HG03460 (cell line): ENCODE data around the gene HSP90B1.

Source experiments
- ATAC-seq: cut with Tn5 transposase; IDR thresholded peaks from one replicate; pipeline ENCODE4 v1.9.1; 2021; ENCODE audit not compliant: unreplicated experiment

Gene HSP90B1

DNA sequence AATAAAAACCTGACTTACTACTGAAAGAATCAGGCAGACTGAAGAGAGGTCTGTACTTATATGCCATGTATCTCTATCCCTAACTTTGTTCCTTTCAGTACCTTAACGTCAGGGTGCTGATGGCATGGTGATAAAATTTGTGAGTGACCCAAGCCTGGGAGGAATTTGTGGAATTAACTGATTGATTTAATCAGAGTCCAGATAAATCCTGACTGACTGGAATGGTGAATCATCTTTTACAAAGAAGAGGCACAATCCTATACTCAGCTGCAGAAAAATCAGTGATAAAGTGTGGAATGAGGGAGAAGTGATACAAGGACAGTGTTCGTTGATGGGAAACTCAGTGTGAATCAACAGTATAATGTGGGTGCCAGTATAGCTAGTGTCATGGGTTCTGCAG is 39.2 kb downstream of the HSP90B1 start:
- ATAC-seq, result no peak

DNA sequence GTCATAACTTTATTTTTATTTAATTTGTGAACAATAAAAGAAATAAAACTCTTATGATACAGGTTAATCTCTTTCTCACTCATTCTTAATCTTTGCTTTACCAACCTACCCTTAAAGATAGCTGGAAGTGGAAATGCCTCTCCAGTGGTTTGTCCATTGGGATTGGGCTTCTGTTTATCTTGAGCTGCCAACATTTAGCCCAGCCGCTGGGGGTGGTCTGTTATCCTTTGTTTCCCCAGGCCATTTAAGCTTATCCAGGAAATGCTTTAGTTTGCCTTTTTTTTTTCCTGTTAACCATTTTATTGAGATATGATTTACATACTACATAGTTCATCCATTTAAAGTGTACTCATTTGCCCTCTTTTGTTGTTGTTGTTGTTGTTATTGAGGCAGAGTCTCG is 43.7 kb downstream of the HSP90B1 start:
- no peak for ATAC-seq

DNA sequence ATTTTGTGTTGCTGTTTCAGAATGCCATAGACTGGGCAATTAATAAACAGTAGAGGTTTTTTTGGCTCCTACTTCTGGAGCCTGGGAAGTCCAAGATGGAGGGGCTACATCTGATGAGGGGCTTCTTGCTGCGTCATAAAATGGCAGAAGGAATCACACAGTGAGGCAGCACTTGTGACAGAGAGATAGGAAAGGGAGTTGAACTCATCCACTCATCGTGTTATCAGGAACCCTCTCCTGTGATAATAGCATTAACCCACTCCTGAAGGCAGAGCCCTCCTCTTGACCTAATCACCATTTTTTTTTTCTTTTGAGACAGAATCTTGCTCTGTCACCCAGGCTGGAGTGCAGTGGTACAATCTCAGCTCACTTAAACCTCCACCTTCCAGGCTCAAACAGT is 45.2 kb downstream of the HSP90B1 start:
- ATAC-seq, result no peak

DNA sequence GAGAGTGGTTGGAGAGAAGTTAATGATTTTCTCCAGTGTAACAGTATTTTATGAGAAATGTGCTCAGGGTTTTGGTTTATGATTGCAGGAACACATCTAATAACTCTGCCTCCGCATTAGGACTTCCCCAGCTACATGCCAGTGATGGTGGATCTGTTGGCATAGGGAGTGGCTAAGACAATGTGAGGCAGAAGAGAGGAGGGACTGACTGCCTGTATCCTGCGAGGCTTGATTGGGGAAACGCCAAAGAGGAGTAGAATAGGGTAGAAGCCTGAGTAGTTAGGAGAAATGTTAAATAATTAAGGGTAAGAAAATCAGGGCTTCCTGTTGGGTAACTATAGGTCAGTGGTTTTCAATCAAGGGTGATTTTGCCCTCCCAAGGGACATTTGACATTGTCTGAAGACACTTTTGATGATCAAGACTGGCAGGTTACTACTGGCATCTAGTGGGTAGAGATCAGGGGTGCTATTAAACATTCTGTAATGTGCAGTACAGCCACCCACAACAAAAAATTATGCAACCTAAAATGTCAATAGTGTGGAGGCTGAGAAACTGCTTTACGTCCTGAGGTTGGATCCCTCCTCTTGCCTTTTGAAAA is 48.3 kb downstream of the HSP90B1 start:
- ATAC-seq, result no peak

DNA sequence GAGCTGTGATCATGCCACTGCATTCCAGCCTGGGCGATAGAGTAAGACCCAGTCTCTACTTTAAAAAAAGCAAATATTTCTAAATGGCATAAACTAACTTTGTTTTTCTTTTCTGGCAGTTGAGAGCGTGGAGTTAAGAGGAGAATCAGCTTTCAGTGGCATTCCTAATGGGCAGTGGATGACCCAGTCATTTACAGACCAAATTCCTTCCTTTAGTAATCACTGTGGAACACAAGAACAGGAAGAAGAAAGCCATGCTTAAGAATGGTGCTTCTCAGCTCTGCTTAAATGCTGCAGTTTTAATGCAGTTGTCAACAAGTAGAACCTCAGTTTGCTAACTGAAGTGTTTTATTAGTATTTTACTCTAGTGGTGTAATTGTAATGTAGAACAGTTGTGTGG is 56.6 kb downstream of the HSP90B1 start:
- ATAC-seq, result no peak

DNA sequence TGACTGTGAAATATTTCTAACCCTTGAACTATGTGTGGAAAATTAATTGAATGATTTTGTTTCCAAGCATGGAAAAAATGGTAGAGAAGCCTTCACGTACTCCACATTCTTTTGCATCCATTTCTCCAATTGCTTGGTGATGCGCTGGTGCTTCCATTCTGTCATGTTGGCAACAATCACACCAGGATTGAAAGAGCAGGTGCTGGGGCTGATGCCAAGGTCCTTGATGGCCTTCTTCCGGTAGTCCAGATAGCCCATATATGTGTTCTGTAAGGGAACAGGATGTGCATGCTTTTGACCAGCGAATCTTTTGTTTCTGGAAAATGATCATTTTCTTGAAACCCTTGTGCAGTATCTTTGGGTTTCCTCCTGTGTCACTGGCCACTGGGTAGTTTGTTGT is 64.0 kb downstream of the HSP90B1 start:
- no peak for ATAC-seq

DNA sequence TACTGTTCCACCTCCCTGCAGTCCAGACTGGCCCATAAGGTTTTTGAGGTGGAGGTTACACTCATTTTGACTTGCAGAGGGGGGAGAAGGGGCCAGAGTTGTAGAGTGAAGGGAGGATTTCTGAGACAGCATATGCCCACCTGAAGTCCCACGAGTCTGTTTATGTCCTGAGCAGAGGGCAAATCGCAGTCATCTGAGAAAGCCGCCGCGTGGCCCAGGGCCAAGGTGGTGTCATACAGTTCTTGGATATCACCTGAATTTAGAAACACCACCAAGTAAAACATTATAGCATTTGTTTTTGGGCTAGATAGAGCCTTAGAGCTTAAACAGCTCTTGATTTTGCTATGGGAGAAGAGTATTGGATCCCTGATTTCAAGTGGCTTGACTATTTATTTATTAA is 66.4 kb downstream of the HSP90B1 start:
- no peak for ATAC-seq

DNA sequence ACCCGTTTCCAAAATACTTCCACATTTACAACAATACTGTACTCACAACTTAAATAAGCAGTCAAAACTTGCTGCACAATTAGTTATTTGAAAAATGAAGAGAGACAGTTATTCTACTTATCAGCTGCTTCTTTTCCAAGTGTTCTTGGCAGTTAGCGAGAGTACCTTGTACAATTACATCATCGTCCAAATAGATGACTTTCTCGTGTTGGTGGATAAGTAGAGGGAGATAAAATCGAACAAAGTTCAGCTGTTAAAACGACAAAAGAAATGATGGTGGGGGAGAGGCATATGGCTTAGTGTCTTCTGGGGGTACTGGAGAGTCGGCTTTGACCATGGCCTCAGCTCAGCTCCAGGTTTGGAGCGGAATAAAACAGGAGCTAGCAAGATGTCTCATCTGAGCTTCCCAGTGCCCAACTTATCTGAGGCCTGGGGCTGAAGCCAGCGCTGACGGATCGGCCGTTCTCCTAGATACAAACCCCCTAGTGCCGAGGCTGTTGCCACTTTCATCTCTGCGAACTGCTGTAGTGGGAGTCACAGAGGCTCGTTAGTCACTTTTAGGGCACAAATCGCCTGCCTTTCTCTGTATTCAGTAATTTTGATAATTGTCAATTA is 67.2 kb downstream of the HSP90B1 start:
- no peak for ATAC-seq
